Measurements from ENCODE around the gene CACNA1C.
A peak's percentile ranks its signal among the peaks of the same experiment; 100 is the strongest.

CACNA1C gene

GRCh38 chr12:2337031-2338010 is 284.5 kb downstream of the CACNA1C start:
- DNase-seq (ENCODE audit: low read depth), result no peak
- H3K4me3 ChIP-seq (ENCODE audit: low read depth, low read length), result no peak overlapping the region

GRCh38 chr12:2338381-2338780 is 285.6 kb downstream of the CACNA1C start:
- no peak for DNase-seq (ENCODE audit: low read depth)
- H3K4me3 ChIP-seq (ENCODE audit: low read depth, low read length), result no peak overlapping the region

DNA sequence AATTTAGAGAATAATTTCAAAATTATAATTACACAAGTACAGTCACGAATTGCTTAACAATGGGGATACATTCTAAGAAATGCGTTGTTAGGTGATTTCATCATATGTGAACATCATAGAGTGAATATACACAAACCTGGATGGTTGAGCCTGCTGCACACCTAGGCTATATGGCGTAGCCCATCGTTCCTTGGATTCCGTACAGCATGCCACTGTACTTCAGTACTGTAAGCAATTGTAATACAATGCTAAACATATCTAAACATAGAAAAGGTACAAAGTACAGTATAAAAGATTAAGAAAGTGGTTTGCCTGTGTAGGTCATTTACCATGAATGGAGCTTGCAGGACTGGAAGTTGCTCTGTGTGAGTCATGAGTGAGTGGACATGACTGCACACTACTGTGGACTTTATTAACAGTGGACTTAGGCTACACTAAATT is 286.2 kb downstream of the CACNA1C start:
- H3K4me3 ChIP-seq (ENCODE audit: low read depth, low read length), result no peak overlapping the region
- DNase-seq (ENCODE audit: low read depth), result peak; percentile 65

- no peak overlapping the region for H3K4me3 ChIP-seq (ENCODE audit: low read depth, low read length)
- no peak for DNase-seq (ENCODE audit: low read depth)
Observed at GRCh38 chr12:2341051-2341751, 288.4 kb downstream of the CACNA1C start.

GRCh38 chr12:2341871-2342270 is 289.1 kb downstream of the CACNA1C start:
- no peak for DNase-seq (ENCODE audit: low read depth)

GRCh38 chr12:2343681-2344080 is 290.9 kb downstream of the CACNA1C start:
- H3K4me3 ChIP-seq (ENCODE audit: low read depth, low read length), result no peak overlapping the region
- DNase-seq (ENCODE audit: low read depth), result no peak

More at GRCh38 chr12:2341871-2342270, 289.1 kb downstream of the CACNA1C start:
- H3K4me3 ChIP-seq (ENCODE audit: low read depth, low read length), result no peak overlapping the region

GRCh38 chr12:2344476-2344875 is 291.7 kb downstream of the CACNA1C start:
- no peak overlapping the region for H3K4me3 ChIP-seq (ENCODE audit: low read depth, low read length)
- DNase-seq (ENCODE audit: low read depth), result no peak

DNA sequence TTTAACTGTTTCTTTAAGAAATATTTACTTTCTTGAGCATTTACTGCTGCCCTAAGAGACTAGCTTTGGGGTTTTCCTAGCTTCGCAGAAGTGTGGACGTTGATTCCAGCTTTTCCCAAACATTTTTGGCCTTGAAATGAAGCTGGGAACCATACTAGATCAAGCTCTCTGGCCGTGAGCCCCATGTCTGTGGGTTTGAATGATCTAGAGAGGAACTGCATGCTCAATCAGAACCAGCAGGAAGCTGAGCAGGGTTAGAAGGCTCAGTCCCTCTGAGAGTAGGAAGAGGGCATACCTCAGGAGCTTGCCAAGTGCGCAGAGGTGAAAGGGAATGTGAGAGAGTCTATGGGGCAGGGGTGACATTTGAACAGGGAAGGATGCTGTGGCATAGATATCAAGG is 292.1 kb downstream of the CACNA1C start:
- no peak for DNase-seq (ENCODE audit: low read depth)
- no peak overlapping the region for H3K4me3 ChIP-seq (ENCODE audit: low read depth, low read length)

GRCh38 chr12:2345902-2346301 is 293.1 kb downstream of the CACNA1C start:
- no peak for DNase-seq (ENCODE audit: low read depth)
- H3K4me3 ChIP-seq (ENCODE audit: low read depth, low read length), result no peak overlapping the region

DNA sequence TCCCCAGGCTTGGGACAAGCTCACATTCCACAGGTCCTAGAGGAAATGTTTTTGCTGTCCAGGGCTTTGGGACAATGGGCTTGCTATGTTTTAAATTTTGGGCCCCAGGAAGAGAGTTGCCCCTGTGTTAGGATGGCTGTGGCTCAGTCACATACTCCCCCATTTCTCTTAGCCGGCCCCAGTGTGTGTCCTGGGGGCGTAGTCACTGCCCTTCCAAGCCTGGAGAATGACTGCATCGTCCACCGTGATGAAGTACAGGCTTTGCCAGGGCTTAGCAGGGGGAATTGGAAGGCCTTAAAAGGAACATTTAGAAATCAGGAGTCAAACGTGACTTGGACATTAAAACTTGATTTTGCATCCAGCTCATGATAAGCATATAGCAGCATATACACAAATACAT is 293.6 kb downstream of the CACNA1C start:
- no peak overlapping the region for H3K4me3 ChIP-seq (ENCODE audit: low read depth, low read length)
- DNase-seq (ENCODE audit: low read depth), result no peak

DNA sequence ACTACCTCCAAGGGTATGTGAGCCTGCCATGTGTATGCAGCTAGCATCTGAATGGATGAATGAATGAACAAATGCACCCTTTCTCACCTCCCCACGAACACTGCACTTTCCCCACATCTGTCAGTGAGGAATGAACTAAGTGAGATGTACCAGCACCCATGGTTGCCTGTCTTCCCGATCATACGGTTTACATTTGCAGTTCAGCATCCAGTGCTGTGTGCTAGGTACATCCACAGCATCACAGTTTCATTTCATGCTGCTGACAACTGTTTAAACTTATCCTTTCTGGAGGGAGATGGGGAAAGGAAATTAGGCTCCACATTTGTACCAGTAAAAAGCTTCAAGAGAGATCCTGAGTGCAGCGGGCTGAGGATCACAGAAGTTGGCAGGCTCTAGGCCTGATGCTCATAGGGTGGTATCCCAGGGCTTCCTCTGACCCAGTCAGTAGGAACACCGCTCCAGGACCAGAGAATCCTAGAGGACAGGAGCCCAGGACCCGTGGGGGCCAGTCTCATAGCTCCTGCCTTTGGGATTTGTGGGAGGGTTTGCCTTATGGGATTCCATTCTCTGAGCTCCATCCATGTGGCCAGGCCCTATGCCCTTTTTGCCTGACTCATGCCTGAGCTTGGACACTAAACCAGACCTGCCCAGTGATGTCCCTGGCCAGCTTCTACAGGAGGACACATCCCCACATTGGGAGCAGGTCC is 294.5 kb downstream of the CACNA1C start:
- H3K4me3 ChIP-seq (ENCODE audit: low read depth, low read length), result no peak overlapping the region
- no peak for DNase-seq (ENCODE audit: low read depth)

DNA sequence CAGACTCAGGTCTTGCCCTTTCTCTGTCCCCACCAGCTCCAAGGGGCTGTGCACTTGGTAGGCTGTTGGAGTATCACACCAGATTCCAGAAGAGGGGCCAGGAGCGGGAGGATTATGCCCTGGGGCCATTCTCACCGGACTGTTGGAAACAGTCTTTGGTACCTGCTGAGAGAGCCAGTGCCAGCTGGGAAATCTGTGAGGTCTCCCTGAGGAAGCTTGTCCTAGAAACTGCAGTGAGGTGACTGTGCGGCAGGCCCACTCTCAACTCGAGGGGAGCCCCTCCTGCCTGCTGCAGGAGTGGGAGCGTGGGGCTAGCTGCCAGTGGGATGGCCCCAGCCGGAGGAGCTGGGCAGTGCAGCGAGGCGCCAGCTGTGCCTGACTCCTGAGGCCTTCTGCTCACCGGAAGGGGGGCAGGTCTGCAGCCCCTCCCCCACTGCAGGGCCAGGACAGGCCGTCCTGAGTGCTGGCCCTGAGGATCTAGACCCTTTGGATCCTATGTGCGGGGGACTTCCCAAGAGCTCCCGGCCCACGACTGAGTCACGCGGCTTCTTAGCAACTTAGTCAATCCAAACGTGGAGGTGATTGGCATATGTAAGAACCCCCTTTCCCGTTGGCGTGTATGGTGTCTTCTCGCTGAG is 295.2 kb downstream of the CACNA1C start:
- no peak for DNase-seq (ENCODE audit: low read depth)
- no peak overlapping the region for H3K4me3 ChIP-seq (ENCODE audit: low read depth, low read length)

GRCh38 chr12:2348482-2348852 is 295.7 kb downstream of the CACNA1C start:
- H3K4me3 ChIP-seq (ENCODE audit: low read depth, low read length), result no peak overlapping the region
- DNase-seq (ENCODE audit: low read depth), result no peak

DNA sequence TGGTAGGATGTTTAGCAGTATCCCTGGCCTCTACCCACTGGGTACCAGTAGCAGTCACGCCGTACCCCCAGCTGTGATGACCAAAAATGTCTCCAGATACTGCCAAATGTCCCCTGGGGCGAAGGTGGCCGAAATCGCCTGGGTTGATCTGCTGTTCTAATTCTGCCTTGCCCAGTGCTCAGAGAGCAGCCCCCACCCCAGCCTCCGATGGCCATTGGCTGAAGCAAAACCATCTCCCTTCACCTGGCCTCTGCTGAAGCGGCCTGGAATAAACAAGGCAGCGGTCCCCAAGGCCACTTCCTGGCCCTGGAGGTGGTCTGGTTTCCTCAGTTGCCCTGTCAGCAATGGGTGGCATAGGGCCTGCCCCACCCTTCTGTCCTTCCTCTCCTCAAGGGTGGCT is 298.4 kb downstream of the CACNA1C start:
- no peak overlapping the region for H3K4me3 ChIP-seq (ENCODE audit: low read depth, low read length)
- DNase-seq (ENCODE audit: low read depth), result no peak

DNA sequence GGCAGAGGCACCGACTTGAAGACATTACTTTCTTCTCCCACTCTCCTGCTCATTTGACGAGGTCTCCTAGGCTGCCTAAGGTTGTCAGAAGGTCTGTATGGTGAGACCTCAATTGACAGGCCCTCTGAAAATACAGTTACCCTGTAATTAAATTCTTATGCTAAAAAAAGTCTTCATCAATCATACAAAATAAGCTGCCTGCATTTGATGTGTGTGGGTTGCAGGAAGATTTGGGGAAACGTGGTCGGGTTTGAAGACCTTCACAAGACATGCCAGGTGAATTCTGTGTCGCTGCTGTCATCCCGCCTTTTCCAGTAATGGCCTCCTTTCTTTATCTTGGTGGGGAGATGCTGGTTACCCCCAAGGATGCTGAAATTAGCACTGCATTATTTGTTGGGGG is 299.4 kb downstream of the CACNA1C start:
- DNase-seq (ENCODE audit: low read depth), result no peak
- no peak overlapping the region for H3K4me3 ChIP-seq (ENCODE audit: low read depth, low read length)

DNA sequence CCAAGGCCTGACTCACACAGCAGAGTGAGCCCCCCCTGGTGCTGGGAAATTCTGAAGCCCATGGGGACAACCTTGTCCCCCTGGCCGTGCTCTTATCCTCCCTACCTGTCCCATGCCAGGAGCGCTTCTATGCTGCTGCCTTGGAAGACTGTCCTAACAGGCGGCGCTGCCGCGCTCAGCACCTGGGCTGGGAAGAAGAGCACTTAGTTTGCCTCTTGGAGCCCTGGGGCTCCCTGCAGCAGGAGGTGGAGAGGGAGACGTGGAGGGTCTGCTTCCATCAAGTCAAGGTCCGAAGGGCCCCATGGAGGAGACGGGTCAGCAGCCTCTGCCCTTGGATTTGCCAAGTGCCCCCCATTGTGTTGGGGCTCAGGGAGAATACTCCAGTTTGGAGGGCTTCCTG is 300.5 kb downstream of the CACNA1C start:
- no peak for DNase-seq (ENCODE audit: low read depth)
- H3K4me3 ChIP-seq (ENCODE audit: low read depth, low read length), result no peak overlapping the region

- DNase-seq (ENCODE audit: low read depth), result no peak
- no peak overlapping the region for H3K4me3 ChIP-seq (ENCODE audit: low read depth, low read length)
Observed at GRCh38 chr12:2353691-2354090, 300.9 kb downstream of the CACNA1C start.

DNA sequence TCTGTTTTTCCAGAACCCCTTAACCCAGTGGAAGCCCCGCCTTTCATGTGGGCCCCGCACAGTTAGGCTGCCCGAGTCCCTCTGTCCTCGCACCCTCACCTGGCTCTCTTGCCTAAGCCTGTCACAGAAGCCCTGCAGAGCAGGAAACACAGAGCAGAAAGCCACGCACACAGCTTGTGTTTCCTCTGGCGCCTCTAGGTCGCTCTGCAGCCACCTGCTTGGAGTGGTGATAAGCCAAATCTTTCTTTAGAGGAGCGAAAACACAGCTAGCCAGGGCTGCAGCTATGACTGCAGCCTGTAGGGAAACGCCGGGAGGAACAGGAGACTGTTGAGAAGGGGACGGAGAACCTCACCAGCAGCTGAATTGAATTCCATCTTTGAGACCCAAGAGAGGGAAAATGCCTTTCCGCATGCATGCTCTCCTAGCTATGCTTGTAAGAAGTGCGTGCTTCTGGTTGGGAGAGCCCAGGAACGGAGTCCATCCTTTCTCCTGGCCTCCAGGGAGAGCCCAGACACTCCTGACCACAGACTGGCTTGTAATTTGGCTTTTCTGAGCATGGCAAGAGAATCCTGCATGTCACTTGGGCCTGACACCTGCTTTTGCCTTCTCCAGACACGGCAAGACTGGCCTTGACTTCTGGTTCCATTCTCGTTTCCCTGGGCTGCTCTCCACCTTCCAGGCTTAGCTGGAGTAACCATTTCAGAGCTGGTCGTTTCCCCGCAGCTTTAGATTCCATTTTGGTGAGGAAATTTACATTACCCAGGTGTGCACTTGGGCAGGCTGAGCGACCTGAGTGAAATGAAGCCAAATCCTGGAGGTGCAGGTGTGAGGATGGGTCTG is 301.6 kb downstream of the CACNA1C start:
- no peak overlapping the region for H3K4me3 ChIP-seq (ENCODE audit: low read depth, low read length)

GRCh38 chr12:2355198-2355597 is 302.4 kb downstream of the CACNA1C start:
- no peak for DNase-seq (ENCODE audit: low read depth)
- H3K4me3 ChIP-seq (ENCODE audit: low read depth, low read length), result no peak overlapping the region

More for the DNA sequence above, 301.6 kb downstream of the CACNA1C start:
- no peak for DNase-seq (ENCODE audit: low read depth)

Data from skeletal muscle cell (primary cell).